Progenitor cell of endocrine pancreas (in vitro differentiated cells): ENCODE results near the gene CPM. TPM values are rescaled to one million over a fixed set of nuclear protein-coding genes. Genes with fewer than 3 reads are reported as not detected.

Source experiments
- DNase-seq: peaks from one replicate; pipeline ENCODE4 v3.0.0; 2021; ENCODE audit warnings: low spot score; ENCODE audit not compliant: unreplicated experiment
- H3K27ac Mint-ChIP-seq: 2 replicates; pipeline ENCODE4 v1.8.0; 2021; ENCODE audit warnings: mild to moderate bottlenecking, moderate library complexity, mixed read lengths
- H3K27me3 Mint-ChIP-seq: 2 replicates; pipeline ENCODE4 v1.8.0; 2021; ENCODE audit warnings: mixed read lengths
- H3K36me3 Mint-ChIP-seq: 2 replicates; pipeline ENCODE4 v1.8.0; 2022; ENCODE audit warnings: mixed read lengths; ENCODE audit not compliant: insufficient read depth
- H3K4me1 Mint-ChIP-seq: 2 replicates; pipeline ENCODE4 v1.8.0; 2021; ENCODE audit warnings: low read depth, mixed read lengths
- H3K4me3 Mint-ChIP-seq: 2 replicates; pipeline ENCODE4 v1.8.0; 2021; ENCODE audit warnings: low read depth, mild to moderate bottlenecking, moderate library complexity, mixed read lengths
- H3K9me3 Mint-ChIP-seq: 2 replicates; pipeline ENCODE4 v1.8.0; 2021; ENCODE audit warnings: low read depth, mixed read lengths
- total RNA-seq: library from RNA; stranded (reverse); gene quantifications from 2 replicates; pipeline ENCODE4 v1.2.1, GENCODE V29; 2021
- TF ChIP-seq, protein P1 (sequence below): fragments of 200-600 bp; sonication (generic); IDR thresholded peaks from one replicate; pipeline ENCODE4 v1.5.0; 2021; ENCODE audit warnings: antibody characterized with exemption, mild to moderate bottlenecking; ENCODE audit not compliant: unreplicated experiment

Gene CPM
- total RNA-seq, 1 donor from 2014 or later, result 28.0 TPM

DNA sequence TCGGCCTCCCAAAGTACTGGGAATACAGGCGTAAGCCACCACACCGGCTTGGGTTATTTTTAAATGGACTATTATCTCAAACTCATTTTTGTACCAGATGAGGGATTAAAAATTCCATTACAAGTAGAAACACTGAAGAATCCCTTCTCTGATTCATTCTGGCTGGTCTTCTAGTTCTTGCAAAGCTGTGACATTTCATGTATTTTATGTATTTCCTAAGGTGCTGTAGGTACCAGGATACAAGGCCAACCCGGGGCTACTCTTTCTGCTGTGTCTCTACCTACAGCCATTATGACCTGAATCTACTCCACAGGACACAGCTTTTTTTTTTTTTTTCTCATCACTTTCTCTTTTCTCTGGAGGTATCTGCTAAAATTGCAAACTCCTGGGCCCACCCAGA is 24.9 kb downstream of the CPM start:
- Mint-ChIP-seq H3K4me1 (peaks cover 3% of the 10 kb centered on the region), H3K4me3 (no peak overlapping the region), H3K36me3 (peaks cover 3% of the 10 kb centered on the region), H3K27me3 (no peaks in the 10 kb centered on the region), H3K9me3 (no peaks in the 10 kb centered on the region), H3K27ac (no peak overlapping the region)
- DNase-seq, result no peak
- TF ChIP-seq, protein P1, sequence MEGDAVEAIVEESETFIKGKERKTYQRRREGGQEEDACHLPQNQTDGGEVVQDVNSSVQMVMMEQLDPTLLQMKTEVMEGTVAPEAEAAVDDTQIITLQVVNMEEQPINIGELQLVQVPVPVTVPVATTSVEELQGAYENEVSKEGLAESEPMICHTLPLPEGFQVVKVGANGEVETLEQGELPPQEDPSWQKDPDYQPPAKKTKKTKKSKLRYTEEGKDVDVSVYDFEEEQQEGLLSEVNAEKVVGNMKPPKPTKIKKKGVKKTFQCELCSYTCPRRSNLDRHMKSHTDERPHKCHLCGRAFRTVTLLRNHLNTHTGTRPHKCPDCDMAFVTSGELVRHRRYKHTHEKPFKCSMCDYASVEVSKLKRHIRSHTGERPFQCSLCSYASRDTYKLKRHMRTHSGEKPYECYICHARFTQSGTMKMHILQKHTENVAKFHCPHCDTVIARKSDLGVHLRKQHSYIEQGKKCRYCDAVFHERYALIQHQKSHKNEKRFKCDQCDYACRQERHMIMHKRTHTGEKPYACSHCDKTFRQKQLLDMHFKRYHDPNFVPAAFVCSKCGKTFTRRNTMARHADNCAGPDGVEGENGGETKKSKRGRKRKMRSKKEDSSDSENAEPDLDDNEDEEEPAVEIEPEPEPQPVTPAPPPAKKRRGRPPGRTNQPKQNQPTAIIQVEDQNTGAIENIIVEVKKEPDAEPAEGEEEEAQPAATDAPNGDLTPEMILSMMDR, result no peak

DNA sequence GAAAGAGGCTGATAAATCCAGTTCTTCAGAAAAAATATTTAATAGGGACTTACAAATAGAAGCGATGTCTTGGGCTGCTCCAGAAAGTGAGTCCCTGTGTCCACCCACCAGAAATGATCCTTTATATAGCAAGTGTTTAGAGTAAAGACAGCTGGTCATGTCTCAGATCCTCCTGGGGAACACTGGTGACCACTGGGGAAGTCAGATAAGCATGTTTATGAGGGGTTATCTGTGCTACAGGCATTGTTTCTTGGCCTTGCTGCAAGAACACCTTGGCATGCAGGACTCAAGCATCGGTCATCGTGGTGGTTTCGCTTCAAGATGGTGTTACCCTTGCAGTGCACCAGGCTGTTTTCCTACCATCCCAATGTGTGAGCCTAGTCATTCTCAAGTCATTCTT is 27.2 kb downstream of the CPM start:
- H3K9me3 Mint-ChIP-seq, result peaks cover 1% of the 10 kb centered on the region

GRCh38 chr12:68904351-68904962 is 28.5 kb downstream of the CPM start:
- peaks cover 16% of the 10 kb centered on the region for H3K4me1 Mint-ChIP-seq
- peaks cover 8% of the 10 kb centered on the region for H3K36me3 Mint-ChIP-seq
- H3K27ac Mint-ChIP-seq, result no peak overlapping the region
- H3K27me3 Mint-ChIP-seq, result no peaks in the 10 kb centered on the region
- H3K9me3 Mint-ChIP-seq, result peaks cover 8% of the 10 kb centered on the region
- no peak overlapping the region for H3K4me3 Mint-ChIP-seq
- DNase-seq, result no peak
- TF ChIP-seq, protein P1, result no peak

More for the DNA sequence above, 27.2 kb downstream of the CPM start:
- Mint-ChIP-seq H3K27ac (no peak overlapping the region), H3K4me1 (peaks cover 14% of the 10 kb centered on the region), H3K4me3 (no peak overlapping the region), H3K27me3 (no peaks in the 10 kb centered on the region), H3K36me3 (peaks cover 4% of the 10 kb centered on the region)
- no peak for DNase-seq
- TF ChIP-seq, protein P1, result no peak

- peaks cover 8% of the 10 kb centered on the region for H3K9me3 Mint-ChIP-seq
- DNase-seq, result no peak
- H3K4me1 Mint-ChIP-seq, result peaks cover 16% of the 10 kb centered on the region
- TF ChIP-seq, protein P1, result no peak
- no peak overlapping the region for H3K4me3 Mint-ChIP-seq
- H3K27me3 Mint-ChIP-seq, result no peaks in the 10 kb centered on the region
- peaks cover 5% of the 10 kb centered on the region for H3K36me3 Mint-ChIP-seq
- peak overlapping the region; percentile 4 for H3K27ac Mint-ChIP-seq
These were observed 29.5 kb downstream of the CPM start for GRCh38 chr12:68903511-68903910.

- H3K9me3 Mint-ChIP-seq, result peaks cover 8% of the 10 kb centered on the region
- no peaks in the 10 kb centered on the region for H3K27me3 Mint-ChIP-seq
- H3K36me3 Mint-ChIP-seq, result peaks cover 4% of the 10 kb centered on the region
- no peak for DNase-seq
- no peak overlapping the region for H3K27ac Mint-ChIP-seq
- H3K4me1 Mint-ChIP-seq, result peaks cover 16% of the 10 kb centered on the region
- no peak overlapping the region for H3K4me3 Mint-ChIP-seq
- TF ChIP-seq, protein P1, result no peak
These were observed 31.4 kb downstream of the CPM start for GRCh38 chr12:68901551-68901950.
